D341Med (cell line): ENCODE measurements around the gene OR52H1.
"Not testable (repeated sequence)": the region's sequence is repeated elsewhere in the genome, so short reads cannot be mapped to it uniquely, and the experiment has no call there.

Experiments used
- DNase-seq: peaks from one replicate; pipeline ENCODE4 v3.0.0; 2012; ENCODE audit warnings: low spot score

OR52H1 gene

GRCh38 chr11:5548440-5548839 is at the start of gene OR52H1:
OR52H1 (minus strand) TSS chr11:5548540; CDS start chr11:5545505, 3,035 bp downstream.
- DNase-seq: no peak

GRCh38 chr11:5597953-5598352 is 49.6 kb upstream of the OR52H1 start:
- no peak for DNase-seq

- DNase-seq: no peak
These were observed 48.4 kb upstream of the OR52H1 start, which contains the start of gene TRIM6 for GRCh38 chr11:5596607-5597201. TRIM6 (plus strand) TSS chr11:5596637; CDS start chr11:5596898, 261 bp downstream.

- DNase-seq: no peak
These were observed 44.8 kb upstream of the OR52H1 start for GRCh38 chr11:5593146-5593545.

GRCh38 chr11:5592615-5593014 is 44.3 kb upstream of the OR52H1 start:
- no peak for DNase-seq

- DNase-seq: no peak
These were observed 43.3 kb upstream of the OR52H1 start for GRCh38 chr11:5591613-5592012.

GRCh38 chr11:5589906-5590305 is 41.6 kb upstream of the OR52H1 start:
- not testable (repeated sequence) for DNase-seq

- not testable (repeated sequence) for DNase-seq
These were observed 36.1 kb upstream of the OR52H1 start for GRCh38 chr11:5584458-5584857.

- DNase-seq: no peak
These were observed 32.7 kb upstream of the OR52H1 start for GRCh38 chr11:5581014-5581413.

- DNase-seq: no peak
These were observed 32.2 kb upstream of the OR52H1 start, which contains the start of gene OR52B6 for GRCh38 chr11:5580577-5580976. OR52B6 (plus strand) TSS chr11:5580877; CDS start chr11:5580877, 0 bp downstream.

GRCh38 chr11:5577101-5577500 is 28.8 kb upstream of the OR52H1 start:
- DNase-seq: no peak

GRCh38 chr11:5575152-5575551 is 26.8 kb upstream of the OR52H1 start:
- DNase-seq: no peak

- no peak for DNase-seq
These were observed 26.3 kb upstream of the OR52H1 start for GRCh38 chr11:5574654-5575053.

- DNase-seq: no peak
These were observed 16.1 kb upstream of the OR52H1 start for GRCh38 chr11:5564259-5565019.

- DNase-seq: no peak
These were observed 9.4 kb upstream of the OR52H1 start for GRCh38 chr11:5557751-5558150.

- no peak for DNase-seq
These were observed 8.4 kb upstream of the OR52H1 start for GRCh38 chr11:5556596-5557188.

GRCh38 chr11:5553343-5553742 is 5.0 kb upstream of the OR52H1 start:
- no peak for DNase-seq

- DNase-seq: no peak
These were observed 2.2 kb upstream of the OR52H1 start for GRCh38 chr11:5550440-5551095.

GRCh38 chr11:5547982-5548381 is 358 bp downstream of the OR52H1 start:
- DNase-seq: no peak

GRCh38 chr11:5546457-5546856 is 1.9 kb downstream of the OR52H1 start:
- DNase-seq: no peak

GRCh38 chr11:5541427-5541826 is 6.9 kb downstream of the OR52H1 start:
- DNase-seq: no peak

- DNase-seq: no peak
These were observed 11.9 kb downstream of the OR52H1 start for GRCh38 chr11:5536482-5536881.

GRCh38 chr11:5534046-5534445 is 14.3 kb downstream of the OR52H1 start:
- no peak for DNase-seq
